HG03439 (cell line): ENCODE measurements around the gene TFPI2.
"Not testable (repeated sequence)": the region's sequence is repeated elsewhere in the genome, so short reads cannot be mapped to it uniquely, and the experiment has no call there.

Experiments
- ATAC-seq: cut with Tn5 transposase; IDR thresholded peaks from one replicate; pipeline ENCODE4 v1.9.1; 2021; ENCODE audit warnings: mild to moderate bottlenecking, moderate library complexity; ENCODE audit not compliant: unreplicated experiment

Gene TFPI2, protein sequence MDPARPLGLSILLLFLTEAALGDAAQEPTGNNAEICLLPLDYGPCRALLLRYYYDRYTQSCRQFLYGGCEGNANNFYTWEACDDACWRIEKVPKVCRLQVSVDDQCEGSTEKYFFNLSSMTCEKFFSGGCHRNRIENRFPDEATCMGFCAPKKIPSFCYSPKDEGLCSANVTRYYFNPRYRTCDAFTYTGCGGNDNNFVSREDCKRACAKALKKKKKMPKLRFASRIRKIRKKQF

GRCh38 chr7:93890464-93891068 is at the start of gene TFPI2:
Gene TFPI2 (minus strand): TSS chr7:93890753. CDS start chr7:93890678, 75 bp downstream.
- peak; percentile 46 for ATAC-seq

- no peak for ATAC-seq
Observed at GRCh38 chr7:93938293-93938692, 47.7 kb upstream of the TFPI2 start.

DNA sequence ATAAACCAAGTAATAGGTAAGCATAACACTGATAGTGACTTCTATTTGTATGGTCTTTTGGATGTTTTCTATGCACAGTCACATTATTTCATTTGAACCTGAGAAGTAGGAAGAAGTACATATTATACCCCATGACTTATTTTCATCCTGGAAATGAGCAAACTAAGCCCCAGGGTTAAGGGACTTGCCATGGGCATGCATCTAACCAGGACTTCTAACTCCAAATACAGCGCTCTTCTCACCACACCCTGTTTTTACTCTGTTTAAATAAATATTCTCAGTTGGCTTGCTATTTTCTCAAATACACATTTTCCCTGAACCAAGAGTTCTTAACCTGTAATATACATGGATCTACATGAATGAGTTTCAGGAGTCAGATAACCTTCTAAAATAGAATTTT is 47.3 kb upstream of the TFPI2 start:
- no peak for ATAC-seq

- no peak for ATAC-seq
Observed at GRCh38 chr7:93935102-93935501, 44.5 kb upstream of the TFPI2 start.

GRCh38 chr7:93933156-93933555 is 42.6 kb upstream of the TFPI2 start:
- no peak for ATAC-seq

DNA sequence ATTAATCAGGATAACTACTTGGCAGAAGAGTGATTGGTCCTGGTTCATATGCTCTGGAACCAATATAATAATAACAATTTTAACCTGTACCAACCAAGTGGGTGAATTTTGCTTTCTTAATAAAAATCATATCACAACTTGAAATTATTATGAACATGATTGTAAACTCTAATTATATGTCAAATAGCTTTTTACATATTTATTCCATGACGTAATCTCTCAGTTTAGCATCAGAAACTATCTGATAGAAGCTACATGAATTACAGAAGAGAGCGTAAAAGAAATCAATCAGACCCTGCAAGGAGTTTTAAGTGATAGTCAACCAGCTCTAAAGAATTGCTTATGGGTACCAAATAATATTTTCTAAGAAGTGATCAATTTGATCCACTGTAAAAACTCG is 41.1 kb upstream of the TFPI2 start:
- no peak for ATAC-seq

DNA sequence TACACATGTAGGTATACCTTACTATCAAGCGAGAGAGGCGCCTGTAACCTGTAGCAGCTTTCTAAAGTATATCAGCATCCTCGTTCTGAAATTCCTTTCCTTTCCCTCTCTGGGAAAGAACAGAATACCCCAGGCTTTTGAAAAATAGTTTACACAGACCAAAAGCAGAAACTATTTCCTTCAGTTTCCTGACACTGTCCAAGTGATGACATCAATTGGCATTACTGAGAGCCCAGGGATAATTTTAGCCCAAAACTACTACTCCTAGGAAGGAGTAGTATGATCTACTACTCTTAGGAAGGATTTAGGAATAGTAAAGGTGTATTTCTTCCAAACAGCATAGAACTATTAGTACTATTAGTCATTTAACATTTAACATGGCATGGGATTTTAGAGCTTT is 37.0 kb upstream of the TFPI2 start:
- ATAC-seq = no peak

DNA sequence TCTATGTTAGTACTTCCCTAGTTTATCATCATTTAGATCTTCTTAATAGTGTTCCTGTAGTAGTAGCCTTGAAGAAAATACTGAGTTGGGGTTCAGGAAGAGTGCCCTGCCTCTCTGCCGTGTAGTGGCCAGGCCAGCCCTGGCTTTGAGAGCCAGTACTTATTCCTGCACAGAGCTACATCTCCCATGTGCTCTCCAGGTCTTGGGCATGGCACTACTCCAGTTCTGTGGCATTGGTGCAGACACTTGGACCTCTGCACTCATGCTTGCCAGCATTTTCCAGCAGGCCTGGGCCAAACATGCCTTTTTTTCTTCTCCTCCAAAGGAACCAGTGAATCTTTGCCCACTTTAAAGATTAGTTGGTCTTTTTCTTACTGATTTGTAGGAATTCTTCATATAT is 36.2 kb upstream of the TFPI2 start:
- no peak for ATAC-seq

- ATAC-seq = no peak
Observed at GRCh38 chr7:93923942-93924341, 33.4 kb upstream of the TFPI2 start.

GRCh38 chr7:93923296-93923695 is 32.7 kb upstream of the TFPI2 start:
- ATAC-seq = no peak

DNA sequence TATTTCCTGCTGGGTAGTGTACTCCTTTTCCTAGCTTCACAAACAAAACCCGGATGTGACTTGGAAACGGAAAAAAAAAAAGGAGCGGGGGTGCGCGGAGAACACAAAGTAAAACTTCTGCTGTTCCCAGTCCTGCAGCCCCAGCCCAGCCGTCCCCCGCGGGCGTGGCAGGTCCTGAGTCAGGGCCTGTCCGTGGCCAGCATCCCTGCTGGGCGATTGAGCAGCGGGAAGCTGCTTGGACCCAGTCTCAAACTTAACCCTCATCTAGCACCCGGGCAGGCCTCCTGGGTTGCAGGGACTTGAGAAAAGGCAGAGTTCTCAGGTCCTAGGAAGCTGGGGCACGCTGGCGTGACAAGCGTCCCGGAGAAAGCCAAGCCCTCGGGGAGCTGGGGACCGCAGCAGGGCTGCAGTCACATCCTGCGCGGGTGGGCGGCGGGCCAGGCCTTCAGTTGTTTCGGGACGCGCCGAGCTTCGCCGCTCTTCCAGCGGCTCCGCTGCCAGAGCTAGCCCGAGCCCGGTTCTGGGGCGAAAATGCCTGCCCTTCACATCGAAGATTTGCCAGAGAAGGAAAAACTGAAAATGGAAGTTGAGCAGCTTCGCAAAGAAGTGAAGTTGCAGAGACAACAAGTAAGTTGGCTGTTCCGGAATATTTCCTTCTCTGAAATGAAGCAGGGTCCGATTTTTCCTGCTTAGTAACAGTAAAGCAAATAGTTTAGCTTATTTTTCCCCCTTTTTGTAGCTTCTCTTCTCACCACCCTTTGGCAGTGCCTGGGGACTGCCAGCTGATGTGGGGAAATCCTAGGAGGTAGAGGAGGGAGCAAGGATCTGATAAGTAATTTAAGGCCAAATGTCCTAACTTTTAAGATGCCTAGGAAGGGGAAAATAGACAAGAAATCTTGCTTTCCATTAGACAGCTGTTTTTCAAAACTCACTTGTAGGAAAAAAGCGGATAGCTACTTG is 31.3 kb upstream of the TFPI2 start, which contains the start of gene GNG11:
GNG11 (plus strand) TSS at position 129 of the 960 bp plus-strand sequence; CDS start at position 532, 403 bp downstream.
- ATAC-seq = peak; percentile 91

GRCh38 chr7:93921186-93921585 is 30.6 kb upstream of the TFPI2 start:
- ATAC-seq = no peak

GRCh38 chr7:93920496-93921182 is 30.1 kb upstream of the TFPI2 start:
- ATAC-seq = no peak

- not testable (repeated sequence) for ATAC-seq
Observed at GRCh38 chr7:93916315-93916714, 25.8 kb upstream of the TFPI2 start.

GRCh38 chr7:93915888-93916287 is 25.3 kb upstream of the TFPI2 start:
- ATAC-seq = not testable (repeated sequence)

DNA sequence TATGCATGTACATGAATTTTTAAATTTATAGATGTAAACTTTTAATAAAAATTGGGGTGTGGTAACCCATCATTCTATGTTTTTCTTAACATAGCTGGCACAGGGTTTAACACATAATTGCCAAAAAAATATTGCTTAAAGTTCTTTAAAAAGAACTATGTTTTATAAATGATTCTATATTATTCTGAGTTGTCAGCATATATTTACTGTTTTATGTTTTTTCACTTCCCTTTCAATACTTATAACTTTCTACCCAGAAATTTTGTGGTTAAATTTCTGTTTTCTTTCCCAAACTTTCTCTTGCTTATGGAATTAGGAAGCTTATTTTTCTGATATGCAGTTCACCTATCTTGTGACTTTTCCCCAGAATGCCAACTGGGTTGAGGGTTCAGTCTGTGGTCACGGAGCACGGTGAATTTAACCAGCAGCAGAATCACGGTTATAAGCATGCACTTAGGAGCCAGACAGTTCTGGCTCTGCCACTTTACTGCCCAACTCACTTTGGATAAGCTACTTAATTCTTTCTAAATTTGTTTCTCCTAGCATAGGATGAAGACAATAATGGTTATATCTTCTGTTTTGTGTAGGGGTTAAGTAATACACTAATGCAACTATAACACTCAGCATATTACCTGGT is 24.8 kb upstream of the TFPI2 start:
- not testable (repeated sequence) for ATAC-seq

DNA sequence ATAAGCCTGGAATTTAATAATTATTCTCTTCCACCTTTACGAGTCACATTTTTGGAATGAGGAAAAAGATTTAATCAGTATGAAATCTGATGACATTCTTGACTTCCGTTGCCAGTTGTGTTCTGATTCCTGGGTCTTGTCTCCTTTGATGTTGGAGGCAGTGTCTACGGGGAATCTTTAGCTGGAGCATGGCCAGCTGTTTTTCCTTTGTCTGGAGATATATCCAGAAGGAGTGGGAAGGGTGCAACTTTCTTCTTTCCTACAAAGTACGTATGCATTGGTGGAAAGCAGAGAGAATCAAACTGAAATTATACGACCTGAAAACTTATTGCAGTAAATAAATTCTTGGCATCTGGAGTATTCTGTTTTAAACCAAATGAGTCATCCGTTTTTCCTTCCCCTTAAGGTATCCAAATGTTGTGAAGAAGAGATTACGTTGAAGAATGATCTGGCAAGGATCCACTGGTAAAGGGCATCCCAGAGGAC is 24.1 kb upstream of the TFPI2 start:
- no peak for ATAC-seq

GRCh38 chr7:93913197-93913596 is 22.6 kb upstream of the TFPI2 start:
- ATAC-seq = no peak

- ATAC-seq = not testable (repeated sequence)
Observed at GRCh38 chr7:93911661-93912060, 21.1 kb upstream of the TFPI2 start.

DNA sequence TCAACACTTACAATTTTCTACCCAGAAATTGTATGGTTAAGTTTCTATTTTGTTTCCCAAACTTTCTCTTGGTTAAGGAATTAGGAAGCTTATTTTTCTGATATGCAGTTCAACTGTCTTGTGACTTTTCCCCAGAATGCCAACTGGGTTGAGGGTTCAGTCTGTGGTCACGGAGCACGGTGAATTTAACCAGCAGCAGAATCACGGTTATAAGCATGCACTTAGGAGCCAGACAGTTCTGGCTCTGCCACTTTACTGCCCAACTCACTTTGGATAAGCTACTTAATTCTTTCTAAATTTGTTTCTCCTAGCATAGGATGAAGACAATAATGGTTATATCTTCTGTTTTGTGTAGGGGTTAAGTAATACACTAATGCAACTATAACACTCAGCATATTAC is 20.7 kb upstream of the TFPI2 start:
- ATAC-seq = not testable (repeated sequence)
